ENCODE data around the gene CCDC171. TPM values are rescaled to one million over a fixed set of nuclear protein-coding genes. Genes with fewer than 3 reads are reported as not detected.

The CCDC171 gene
- total RNA-seq, 2 experiments from 2014 or later: 10.4 to 18.2 TPM

- Histone ChIP-seq H4K20me1 (ENCODE audit: insufficient read depth, low read length) (no peaks in the 10 kb centered on the region), H2AFZ (ENCODE audit: low read length) (no peak overlapping the region), H3K27ac (ENCODE audit: low read depth, low read length, poor library complexity, severe bottlenecking) (no peak overlapping the region), H3K9me3 (ENCODE audit: low read length) (no peaks in the 10 kb centered on the region), H3K79me2 (ENCODE audit: insufficient read depth, low read depth, low read length) (no peaks in the 10 kb centered on the region), H3K4me3 (ENCODE audit: low read depth, low read length, poor library complexity, severe bottlenecking) (no peak overlapping the region), H3K9me2 (ENCODE audit: insufficient read depth, low read length) (no peaks in the 10 kb centered on the region), H3K36me3 (ENCODE audit: insufficient read depth, low read length) (no peaks in the 10 kb centered on the region), H3K4me2 (ENCODE audit: low read length) (no peak overlapping the region), H3K4me1 (ENCODE audit: insufficient read depth, low read length, poor library complexity, severe bottlenecking) (no peaks in the 10 kb centered on the region)
- DNase-seq (ENCODE audit: low spot score): no peak
- TF ChIP-seq EZH2phosphoT487 (IDR thresholded peaks at IDR 0.05; ENCODE audit: borderline replicate concordance, low read depth, low read length) (no peak), CTCF (conservative IDR thresholded peaks at IDR 0.05; ENCODE audit: low read length) (no peak)
- BruUV-seq (replicated peaks): no TSS peak
- CTCF ChIA-PET (ENCODE audit: unreplicated experiment): no interaction called here
- POLR2A ChIA-PET: interaction anchor here (0.5 kb wide), 1 partner anchor 9 kb away, joined by 6 read pairs; no protein-coding TSS in a partner anchor
- intact Hi-C loops (cut with micrococcal nuclease; ENCODE audit: unreplicated experiment): no loop called here
Observed at GRCh38 chr9:15842051-15842450, 289.2 kb downstream of the CCDC171 start.

- intact Hi-C loops (cut with micrococcal nuclease; ENCODE audit: unreplicated experiment): no loop called here
- DNase-seq (ENCODE audit: low spot score): no peak
- Histone ChIP-seq H3K4me2 (ENCODE audit: low read length) (no peak overlapping the region), H3K79me2 (ENCODE audit: insufficient read depth, low read depth, low read length) (no peaks in the 10 kb centered on the region), H3K4me1 (ENCODE audit: insufficient read depth, low read length, poor library complexity, severe bottlenecking) (no peaks in the 10 kb centered on the region), H2AFZ (ENCODE audit: low read length) (no peak overlapping the region), H3K9me3 (ENCODE audit: low read length) (no peaks in the 10 kb centered on the region), H3K36me3 (ENCODE audit: insufficient read depth, low read length) (no peaks in the 10 kb centered on the region), H3K4me3 (ENCODE audit: low read depth, low read length, poor library complexity, severe bottlenecking) (no peak overlapping the region), H3K9me2 (ENCODE audit: insufficient read depth, low read length) (no peaks in the 10 kb centered on the region), H3K27ac (ENCODE audit: low read depth, low read length, poor library complexity, severe bottlenecking) (no peak overlapping the region), H4K20me1 (ENCODE audit: insufficient read depth, low read length) (no peaks in the 10 kb centered on the region)
- POLR2A ChIA-PET: interaction anchor here (1.0 kb wide), 1 partner anchor 47 kb away, joined by 4 read pairs; no protein-coding TSS in a partner anchor
- TF ChIP-seq EZH2phosphoT487 (IDR thresholded peaks at IDR 0.05; ENCODE audit: borderline replicate concordance, low read depth, low read length) (no peak), CTCF (conservative IDR thresholded peaks at IDR 0.05; ENCODE audit: low read length) (no peak)
- BruUV-seq (replicated peaks): no TSS peak
- CTCF ChIA-PET (ENCODE audit: unreplicated experiment): no interaction called here
Observed at GRCh38 chr9:15843316-15843715, 290.5 kb downstream of the CCDC171 start.

GRCh38 chr9:15843931-15844330 is 291.1 kb downstream of the CCDC171 start:
- no peak for DNase-seq (ENCODE audit: low spot score)
- no peaks in the 10 kb centered on the region for H3K4me1 ChIP-seq (ENCODE audit: insufficient read depth, low read length, poor library complexity, severe bottlenecking)
- ChIA-PET POLR2A (no interaction called here), CTCF (ENCODE audit: unreplicated experiment) (no interaction called here)
- TF ChIP-seq EZH2phosphoT487 (IDR thresholded peaks at IDR 0.05; ENCODE audit: borderline replicate concordance, low read depth, low read length) (no peak), CTCF (conservative IDR thresholded peaks at IDR 0.05; ENCODE audit: low read length) (no peak)
- no peaks in the 10 kb centered on the region for H3K9me2 ChIP-seq (ENCODE audit: insufficient read depth, low read length)
- no peaks in the 10 kb centered on the region for H4K20me1 ChIP-seq (ENCODE audit: insufficient read depth, low read length)
- intact Hi-C loops (cut with micrococcal nuclease; ENCODE audit: unreplicated experiment): no loop called here
- H3K4me3 ChIP-seq (ENCODE audit: low read depth, low read length, poor library complexity, severe bottlenecking): no peak overlapping the region
- H2AFZ ChIP-seq (ENCODE audit: low read length): no peak overlapping the region
- no peaks in the 10 kb centered on the region for H3K36me3 ChIP-seq (ENCODE audit: insufficient read depth, low read length)
- H3K4me2 ChIP-seq (ENCODE audit: low read length): no peak overlapping the region
- H3K9me3 ChIP-seq (ENCODE audit: low read length): no peaks in the 10 kb centered on the region
- H3K79me2 ChIP-seq (ENCODE audit: insufficient read depth, low read depth, low read length): no peaks in the 10 kb centered on the region
- H3K27ac ChIP-seq (ENCODE audit: low read depth, low read length, poor library complexity, severe bottlenecking): no peak overlapping the region
- no TSS peak for BruUV-seq (replicated peaks)
